Coronary artery (tissue), 2 donors: ENCODE data around the gene IGF1R.
A peak's percentile ranks its signal among the peaks of the same experiment; 100 is the strongest.

Source experiments
- DNase-seq: peaks from one replicate; pipeline ENCODE4 v3.0.0-alpha.2; 2017; ENCODE audit warnings: low spot score
- H3K27ac ChIP-seq, 2 donors: fragments of 200-600 bp; sonication (generic); one replicate each; pipeline ENCODE4 v1.5.1; 2016 to 2019
- H3K4me3 ChIP-seq: fragments of 200-600 bp; sonication (generic); 2 replicates; pipeline ENCODE4 v1.5.1; 2016; ENCODE audit warnings: mild to moderate bottlenecking, moderate library complexity
- CTCF ChIP-seq: fragments of 200-600 bp; sonication (generic); IDR thresholded peaks from one replicate; pipeline ENCODE4 v1.5.1; 2019; ENCODE audit warnings: antibody characterized with exemption

The IGF1R gene

GRCh38 chr15:98713585-98714001 lies 65.3 kb downstream of the IGF1R start:
- no peak for TF ChIP-seq CTCF
- Histone ChIP-seq H3K4me3 (no peak overlapping the region), H3K27ac (peak overlapping the region; percentile 17 to 79)
- DNase-seq, result no peak

GRCh38 chr15:98714922-98715321 lies 66.6 kb downstream of the IGF1R start:
- no peak for TF ChIP-seq CTCF
- Histone ChIP-seq H3K4me3 (no peak overlapping the region), H3K27ac (peak overlapping the region; percentile 72 to 79)
- DNase-seq, result no peak

- TF ChIP-seq CTCF, result no peak
- H3K4me3 ChIP-seq, result no peak overlapping the region
- no peak for DNase-seq
- peak overlapping the region; percentile 72 to 79 for H3K27ac ChIP-seq
Observed at GRCh38 chr15:98715401-98715800, 67.1 kb downstream of the IGF1R start.

- no peak for TF ChIP-seq CTCF
- DNase-seq, result no peak
- H3K27ac ChIP-seq, result peak overlapping the region; percentile 72 to 79
- no peak overlapping the region for H3K4me3 ChIP-seq
Observed at GRCh38 chr15:98715890-98716443, 67.6 kb downstream of the IGF1R start.

- DNase-seq, result no peak
- no peak for TF ChIP-seq CTCF
Observed at GRCh38 chr15:98717371-98717770, 69.0 kb downstream of the IGF1R start.

GRCh38 chr15:98717942-98718341 lies 69.6 kb downstream of the IGF1R start:
- DNase-seq, result no peak
- no peak for TF ChIP-seq CTCF
- Histone ChIP-seq H3K27ac (peak overlapping the region; percentile 52 to 80), H3K4me3 (peak overlapping the region; percentile 44)

More at GRCh38 chr15:98717371-98717770, 69.0 kb downstream of the IGF1R start:
- Histone ChIP-seq H3K27ac (peak overlapping the region in 1 of 2 donors; percentile 47), H3K4me3 (no peak overlapping the region)

GRCh38 chr15:98718426-98719136 lies 70.2 kb downstream of the IGF1R start:
- no peak for TF ChIP-seq CTCF
- Histone ChIP-seq H3K27ac (peak overlapping the region; percentile 52 to 80), H3K4me3 (peak overlapping the region; percentile 44)
- no peak for DNase-seq
